GM19395 (cell line): Measurements from ENCODE around the gene TREML4.

ENCODE experiments used
- ATAC-seq: cut with Tn5 transposase; IDR thresholded peaks from one replicate; pipeline ENCODE4 v1.9.1; 2021; ENCODE audit warnings: mild to moderate bottlenecking, moderate library complexity; ENCODE audit not compliant: unreplicated experiment

Gene TREML4

GRCh38 chr6:41280381-41281057 is 52.4 kb downstream of the TREML4 start:
- no peak for ATAC-seq

GRCh38 chr6:41283600-41283999 is 55.5 kb downstream of the TREML4 start:
- ATAC-seq = no peak

- no peak for ATAC-seq
Observed at GRCh38 chr6:41284726-41285125, 56.6 kb downstream of the TREML4 start.

- no peak for ATAC-seq
Observed at GRCh38 chr6:41286544-41287346, 58.6 kb downstream of the TREML4 start, which contains the start of gene TREM1. TSS of gene TREM1 (minus strand) at chr6:41286682. CDS start at chr6:41286655, 27 bp downstream.

GRCh38 chr6:41288030-41288753 is 60.0 kb downstream of the TREML4 start:
- no peak for ATAC-seq
